HG03469 (cell line): ENCODE data around the gene CALHM6.

Source experiments
- ATAC-seq: cut with Tn5 transposase; IDR thresholded peaks from one replicate; pipeline ENCODE4 v1.9.1; 2021; ENCODE audit warnings: mild to moderate bottlenecking, moderate library complexity, moderate number of reproducible peaks; ENCODE audit not compliant: unreplicated experiment

The CALHM6 gene

GRCh38 chr6:116444575-116444974, 16.6 kb upstream of the CALHM6 start:
- no peak for ATAC-seq

- ATAC-seq: no peak
These were observed 16.1 kb upstream of the CALHM6 start for GRCh38 chr6:116445102-116445501.

- ATAC-seq: no peak
These were observed 14.8 kb upstream of the CALHM6 start for GRCh38 chr6:116446399-116446798.

DNA sequence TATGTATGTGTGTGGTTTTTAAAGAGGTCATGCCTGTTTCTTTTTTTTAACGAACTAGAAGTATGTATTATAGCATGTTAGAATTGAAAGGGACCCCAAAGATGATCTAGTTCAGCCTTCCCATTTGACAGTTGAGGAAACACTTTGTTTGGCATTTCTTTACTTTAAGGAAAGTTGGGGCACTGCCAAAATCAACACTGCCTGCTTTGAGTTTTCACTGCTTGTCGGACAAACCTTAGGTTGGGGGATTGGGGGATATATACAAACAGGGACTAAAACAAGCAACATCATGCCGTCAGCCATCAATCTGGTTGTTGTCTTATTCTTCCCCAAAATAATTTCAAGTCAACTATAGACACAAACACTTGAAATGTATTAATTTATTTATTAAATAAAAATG, 14.1 kb upstream of the CALHM6 start:
- no peak for ATAC-seq

DNA sequence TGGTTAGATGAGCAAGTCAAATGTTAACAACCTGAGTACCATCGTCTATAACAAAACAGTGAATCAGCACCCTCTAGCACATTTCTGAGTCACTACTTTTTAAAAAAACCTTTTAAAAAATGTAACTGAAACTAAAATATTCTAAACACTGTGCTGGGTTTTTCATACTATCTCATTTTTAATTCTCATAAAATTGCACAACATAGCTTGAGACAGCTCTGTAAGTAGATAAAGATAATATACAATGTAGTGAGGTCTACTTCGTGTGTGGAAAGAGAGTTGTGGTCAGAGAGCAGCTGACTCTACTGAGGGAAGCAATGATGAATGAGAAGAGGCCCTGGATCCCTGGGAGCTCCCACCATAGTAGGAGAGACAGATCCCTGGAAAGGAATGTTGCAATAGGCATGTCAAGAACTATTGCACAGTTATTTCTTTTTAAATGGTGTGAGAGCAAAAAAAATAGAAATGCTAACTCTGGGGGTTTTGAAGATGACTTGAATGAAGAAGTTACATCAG, 13.6 kb upstream of the CALHM6 start:
- ATAC-seq: no peak

DNA sequence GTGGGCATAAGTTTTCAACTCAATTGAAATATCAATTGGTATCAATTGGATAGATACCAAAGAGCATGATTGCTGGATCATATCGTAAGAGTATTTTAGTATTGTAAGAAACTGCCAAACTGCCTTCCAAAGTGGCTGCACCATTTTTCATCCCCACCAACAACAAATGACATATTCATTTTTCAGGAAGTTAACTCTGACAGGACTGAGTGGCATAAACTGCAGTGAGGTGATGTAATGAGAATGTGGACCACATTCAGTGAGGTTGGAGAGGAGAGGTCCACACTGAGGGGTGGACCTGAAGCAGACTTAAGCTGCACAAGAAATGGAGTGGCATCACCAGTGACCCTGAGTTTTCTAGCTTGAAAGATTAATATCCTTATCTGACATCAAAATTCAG, 11.6 kb upstream of the CALHM6 start:
- no peak for ATAC-seq

- no peak for ATAC-seq
These were observed 10.9 kb upstream of the CALHM6 start for GRCh38 chr6:116450185-116450710.

GRCh38 chr6:116450769-116451740, 10.1 kb upstream of the CALHM6 start:
- ATAC-seq: peak; percentile 97

GRCh38 chr6:116451916-116452315, 9.3 kb upstream of the CALHM6 start:
- no peak for ATAC-seq

DNA sequence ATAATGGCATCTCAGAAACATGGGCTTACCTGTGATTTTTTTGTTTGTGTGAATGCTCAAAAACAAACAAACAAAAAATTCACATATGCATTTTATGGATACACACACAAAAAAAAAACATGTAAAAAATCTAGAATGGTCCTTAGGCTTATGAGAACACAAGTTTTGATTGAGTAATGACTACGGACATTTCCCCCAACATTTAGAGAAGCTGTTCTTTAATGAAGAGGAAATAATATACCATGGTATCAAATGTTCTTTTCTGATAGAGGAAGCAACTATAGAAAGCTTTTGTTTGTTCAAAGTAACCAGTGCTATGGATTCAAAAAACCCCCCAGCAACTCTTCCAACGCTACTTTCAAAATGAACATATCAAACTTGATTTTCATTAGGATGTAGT, 8.6 kb upstream of the CALHM6 start:
- ATAC-seq: no peak

DNA sequence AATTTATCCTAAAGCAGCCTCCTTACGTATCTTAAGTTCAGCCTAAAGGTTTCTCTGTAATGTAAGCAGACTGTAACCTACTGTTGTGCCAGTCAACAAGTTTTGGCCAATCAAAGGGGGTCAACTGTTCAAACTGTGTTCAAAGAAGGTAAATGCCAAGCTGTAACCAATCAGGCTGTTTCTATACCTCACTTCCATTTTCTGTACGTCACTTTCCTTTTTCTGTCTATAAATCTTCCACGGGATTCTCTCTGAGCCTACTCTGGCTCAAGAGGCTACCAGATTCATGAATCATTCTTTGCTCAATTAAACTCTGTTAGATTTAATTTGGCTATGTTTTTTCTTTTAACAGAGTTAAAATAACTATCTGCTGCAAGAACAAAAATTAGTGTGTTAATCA, 5.1 kb upstream of the CALHM6 start:
- no peak for ATAC-seq

GRCh38 chr6:116456927-116457326, 4.2 kb upstream of the CALHM6 start:
- no peak for ATAC-seq

DNA sequence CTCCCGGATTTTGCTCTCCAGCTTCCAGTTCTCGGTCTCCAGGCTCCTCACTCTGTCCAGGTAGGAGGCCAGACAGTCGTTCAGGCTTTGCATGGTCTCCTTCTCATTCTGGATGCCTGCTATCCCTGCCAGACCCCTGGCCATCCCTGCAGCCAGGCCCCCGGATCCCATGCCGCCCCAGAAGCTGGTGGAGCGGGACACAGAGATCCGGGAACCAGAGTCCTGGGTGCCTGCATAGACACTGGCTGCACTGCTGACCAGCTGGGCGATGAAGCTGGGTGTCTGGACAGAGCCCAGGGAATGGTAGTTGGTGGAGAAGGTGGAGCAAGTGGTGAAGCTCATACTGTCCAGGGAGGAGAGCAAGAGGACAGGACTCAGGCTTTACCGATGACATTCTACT, 2.9 kb upstream of the CALHM6 start:
- no peak for ATAC-seq

DNA sequence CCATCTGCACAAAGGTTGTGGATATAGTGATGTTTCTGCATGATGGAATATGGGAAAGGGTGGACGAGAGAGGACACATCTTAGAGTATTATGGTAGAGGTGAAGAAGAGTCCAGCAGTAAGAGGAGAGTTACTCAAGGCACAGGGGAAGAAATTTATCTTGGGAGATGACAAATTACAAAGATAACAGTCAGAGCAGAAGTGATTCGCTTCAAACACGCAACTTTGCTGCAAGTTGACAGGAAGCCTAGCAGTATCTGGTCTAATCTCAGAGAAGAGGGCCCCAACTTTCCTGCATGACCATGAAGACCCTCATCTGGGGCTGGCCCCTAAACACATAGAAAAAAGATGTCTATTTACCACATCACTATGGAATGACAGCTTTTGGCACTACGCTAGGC, 1.2 kb upstream of the CALHM6 start:
- no peak for ATAC-seq

- ATAC-seq: peak; percentile 68
These were observed 1.0 kb downstream of the CALHM6 start for GRCh38 chr6:116461932-116462885.

DNA sequence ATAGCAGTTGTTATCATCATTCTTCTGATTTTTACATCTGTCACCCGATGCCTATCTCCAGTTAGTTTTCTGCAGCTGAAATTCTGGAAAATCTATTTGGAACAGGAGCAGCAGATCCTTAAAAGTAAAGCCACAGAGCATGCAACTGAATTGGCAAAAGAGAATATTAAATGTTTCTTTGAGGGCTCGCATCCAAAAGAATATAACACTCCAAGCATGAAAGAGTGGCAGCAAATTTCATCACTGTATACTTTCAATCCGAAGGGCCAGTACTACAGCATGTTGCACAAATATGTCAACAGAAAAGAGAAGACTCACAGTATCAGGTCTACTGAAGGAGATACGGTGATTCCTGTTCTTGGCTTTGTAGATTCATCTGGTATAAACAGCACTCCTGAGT, 2.1 kb downstream of the CALHM6 start:
- ATAC-seq: no peak

DNA sequence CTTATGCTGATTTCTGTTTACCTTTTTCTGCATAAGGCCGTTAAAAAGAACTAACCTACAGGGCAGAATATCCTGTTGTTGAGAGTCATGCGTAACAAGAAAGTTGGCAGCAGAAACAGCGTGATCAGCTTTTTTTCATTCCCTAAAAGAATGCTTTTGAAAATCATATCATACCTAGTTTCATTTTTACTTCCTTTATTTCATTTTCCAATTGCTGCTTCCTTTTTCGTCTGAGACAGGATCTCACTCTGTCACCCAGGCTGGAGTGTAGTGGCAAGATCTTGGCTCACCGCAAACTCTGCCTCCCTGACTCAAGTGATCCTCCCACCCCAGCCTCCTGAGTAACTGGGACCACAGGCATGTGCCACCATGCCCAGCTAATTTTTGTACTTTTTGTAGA, 4.1 kb downstream of the CALHM6 start:
- no peak for ATAC-seq

DNA sequence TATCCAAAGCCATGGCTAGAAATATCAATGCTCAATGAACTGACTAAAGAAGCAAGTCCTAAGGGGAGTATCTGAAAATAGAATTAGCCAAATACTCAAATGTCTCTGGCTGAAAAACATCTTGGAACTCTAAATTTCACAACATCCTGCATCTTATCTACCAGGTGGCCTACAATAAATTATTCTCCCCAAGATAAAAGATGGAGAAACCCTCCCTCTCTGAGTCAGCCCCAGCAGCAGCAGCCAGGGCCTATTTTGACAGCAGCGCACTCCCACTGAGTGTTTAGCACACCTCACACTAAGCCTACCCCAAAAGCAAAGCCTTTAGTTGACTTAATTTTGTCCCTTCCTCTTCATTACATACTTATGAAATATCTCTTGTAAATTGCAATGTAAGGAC, 5.9 kb downstream of the CALHM6 start:
- ATAC-seq: no peak

- ATAC-seq: no peak
These were observed 6.3 kb downstream of the CALHM6 start for GRCh38 chr6:116467514-116467913.

GRCh38 chr6:116468293-116468692, 7.1 kb downstream of the CALHM6 start:
- ATAC-seq: no peak

GRCh38 chr6:116471531-116471930, 10.4 kb downstream of the CALHM6 start:
- ATAC-seq: no peak
